ENCODE measurements around the gene USP48.
A peak's percentile ranks its signal among the peaks of the same experiment; 100 is the strongest.

The USP48 gene

GRCh38 chr1:21659924-21660326, 123.0 kb downstream of the USP48 start:
- in situ Hi-C loops (cut with MboI; ENCODE audit: low sequenced_read_pairs, unreplicated experiment), result no loop called here
- no peak for DNase-seq (ENCODE audit: low spot score)
- TF ChIP-seq CTCF (IDR thresholded peaks at IDR 0.05; ENCODE audit: borderline replicate concordance, control extremely low read depth, extremely low read depth, insufficient read depth, missing control alignments), result no peak

- TF ChIP-seq CTCF (IDR thresholded peaks at IDR 0.05; ENCODE audit: borderline replicate concordance, control extremely low read depth, extremely low read depth, insufficient read depth, missing control alignments), result peak; percentile 96
- in situ Hi-C loops (cut with MboI; ENCODE audit: low sequenced_read_pairs, unreplicated experiment), result no loop called here
- DNase-seq (ENCODE audit: low spot score), result peak; percentile 98
Observed at GRCh38 chr1:21659099-21659923, 123.6 kb downstream of the USP48 start.

- in situ Hi-C loops (cut with MboI; ENCODE audit: low sequenced_read_pairs, unreplicated experiment), result no loop called here
Observed at GRCh38 chr1:21657456-21658190, 125.3 kb downstream of the USP48 start.

GRCh38 chr1:21655748-21656147, 127.2 kb downstream of the USP48 start:
- no peak for DNase-seq (ENCODE audit: low spot score)
- no peak for TF ChIP-seq CTCF (IDR thresholded peaks at IDR 0.05; ENCODE audit: borderline replicate concordance, control extremely low read depth, extremely low read depth, insufficient read depth, missing control alignments)
- in situ Hi-C loops (cut with MboI; ENCODE audit: low sequenced_read_pairs, unreplicated experiment), result no loop called here

More at GRCh38 chr1:21657456-21658190, 125.3 kb downstream of the USP48 start:
- no peak for DNase-seq (ENCODE audit: low spot score)
- no peak for TF ChIP-seq CTCF (IDR thresholded peaks at IDR 0.05; ENCODE audit: borderline replicate concordance, control extremely low read depth, extremely low read depth, insufficient read depth, missing control alignments)

- no peak for TF ChIP-seq CTCF (IDR thresholded peaks at IDR 0.05; ENCODE audit: borderline replicate concordance, control extremely low read depth, extremely low read depth, insufficient read depth, missing control alignments)
- in situ Hi-C loops (cut with MboI; ENCODE audit: low sequenced_read_pairs, unreplicated experiment), result no loop called here
- no peak for DNase-seq (ENCODE audit: low spot score)
Observed at GRCh38 chr1:21655259-21655658, 127.7 kb downstream of the USP48 start.

GRCh38 chr1:21654209-21654608, 128.7 kb downstream of the USP48 start:
- DNase-seq (ENCODE audit: low spot score), result no peak
- TF ChIP-seq CTCF (IDR thresholded peaks at IDR 0.05; ENCODE audit: borderline replicate concordance, control extremely low read depth, extremely low read depth, insufficient read depth, missing control alignments), result no peak
- in situ Hi-C loops (cut with MboI; ENCODE audit: low sequenced_read_pairs, unreplicated experiment), result no loop called here
